HG02852 (cell line): Measurements from ENCODE around the gene A3GALT2.

Experiments
- ATAC-seq: cut with Tn5 transposase; IDR thresholded peaks from one replicate; pipeline ENCODE4 v1.9.1; 2021; ENCODE audit warnings: mild to moderate bottlenecking, moderate library complexity; ENCODE audit not compliant: unreplicated experiment

The A3GALT2 gene

GRCh38 chr1:33320619-33321165 is at the start of gene A3GALT2:
Gene A3GALT2, minus strand, starts transcription at chr1:33321098. Its CDS starts 0 bp downstream, at chr1:33321098.
- ATAC-seq: no peak

- no peak for ATAC-seq
Observed at GRCh38 chr1:33370301-33370700, 49.4 kb upstream of the A3GALT2 start.

- ATAC-seq: no peak
Observed at GRCh38 chr1:33369764-33370163, 48.9 kb upstream of the A3GALT2 start.

- no peak for ATAC-seq
Observed at GRCh38 chr1:33369081-33369480, 48.2 kb upstream of the A3GALT2 start.

- no peak for ATAC-seq
Observed at GRCh38 chr1:33368431-33368830, 47.5 kb upstream of the A3GALT2 start.

- no peak for ATAC-seq
Observed at GRCh38 chr1:33367485-33368405, 46.8 kb upstream of the A3GALT2 start.

GRCh38 chr1:33366762-33367484 is 46.0 kb upstream of the A3GALT2 start:
- no peak for ATAC-seq

GRCh38 chr1:33365560-33365997 is 44.7 kb upstream of the A3GALT2 start:
- ATAC-seq: no peak

- no peak for ATAC-seq
Observed at GRCh38 chr1:33364565-33364918, 43.6 kb upstream of the A3GALT2 start.

- no peak for ATAC-seq
Observed at GRCh38 chr1:33363470-33363861, 42.6 kb upstream of the A3GALT2 start.

GRCh38 chr1:33363021-33363420 is 42.1 kb upstream of the A3GALT2 start:
- no peak for ATAC-seq

- ATAC-seq: no peak
Observed at GRCh38 chr1:33361532-33362235, 40.8 kb upstream of the A3GALT2 start.

- ATAC-seq: no peak
Observed at GRCh38 chr1:33360367-33360766, 39.5 kb upstream of the A3GALT2 start.

GRCh38 chr1:33359931-33360330 is 39.0 kb upstream of the A3GALT2 start:
- no peak for ATAC-seq

GRCh38 chr1:33358795-33359503 is 38.1 kb upstream of the A3GALT2 start:
- no peak for ATAC-seq

GRCh38 chr1:33358114-33358794 is 37.4 kb upstream of the A3GALT2 start:
- ATAC-seq: no peak

- ATAC-seq: no peak
Observed at GRCh38 chr1:33357099-33357498, 36.2 kb upstream of the A3GALT2 start.

GRCh38 chr1:33354707-33355316 is 33.9 kb upstream of the A3GALT2 start:
- ATAC-seq: no peak

GRCh38 chr1:33353531-33353930 is 32.6 kb upstream of the A3GALT2 start:
- ATAC-seq: no peak

- no peak for ATAC-seq
Observed at GRCh38 chr1:33351281-33351660, 30.4 kb upstream of the A3GALT2 start.
